Natural killer cell (primary cell): ENCODE results near the gene ATAD5. TPM values are rescaled to one million over a fixed set of nuclear protein-coding genes. Genes with fewer than 3 reads are reported as not detected.

ENCODE experiments used
- ATAC-seq, 3 donors: fragments of 150-1000 bp in 2 of 3; fragments of 200-7000 bp in 1 of 3; cut with Tn5 transposase; 1 replicate in 1 of 3; 2 replicates in 2 of 3; pipeline ENCODE4 v1.10.0; 2021; ENCODE audit warnings: mild to moderate bottlenecking in 2 of 3, moderate library complexity in 2 of 3
- DNase-seq, 2 donors: peaks; one replicate each; pipeline versions ENCODE4 v3.0.0 to v3.0.0-alpha.2; 2013 to 2021; ENCODE audit warnings: mixed read lengths in 1 of 2
- H3K27ac ChIP-seq: one replicate; pipeline ENCODE4 v1.5.1; 2013; ENCODE audit warnings: mild to moderate bottlenecking, low read length
- H3K27me3 ChIP-seq: one replicate; pipeline ENCODE4 v1.6.1; 2013; ENCODE audit warnings: low read length; ENCODE audit not compliant: control insufficient read depth, insufficient read depth
- H3K36me3 ChIP-seq: one replicate; pipeline ENCODE4 v1.6.1; 2013; ENCODE audit warnings: low read length; ENCODE audit not compliant: control insufficient read depth, insufficient read depth
- H3K4me1 ChIP-seq: one replicate; pipeline ENCODE4 v1.6.1; 2013; ENCODE audit warnings: low read length; ENCODE audit not compliant: control insufficient read depth, insufficient read depth
- H3K4me3 ChIP-seq: one replicate; pipeline ENCODE4 v1.5.1; 2013; ENCODE audit warnings: low read length
- H3K9me3 ChIP-seq: one replicate; pipeline ENCODE4 v1.6.1; 2013; ENCODE audit warnings: low read length; ENCODE audit not compliant: control insufficient read depth, insufficient read depth
- H3K27ac Mint-ChIP-seq, 2 donors: one replicate each; pipeline ENCODE4 v1.8.0; 2022; ENCODE audit warnings: mild to moderate bottlenecking in 2 of 2, mixed read lengths in 2 of 2, moderate library complexity in 1 of 2
- H3K27me3 Mint-ChIP-seq, 2 donors: one replicate each; pipeline ENCODE4 v1.8.0; 2022; ENCODE audit warnings: low read depth in 2 of 2, mixed read lengths in 2 of 2
- H3K36me3 Mint-ChIP-seq: one replicate; pipeline ENCODE4 v1.8.0; 2022; ENCODE audit warnings: mixed read lengths
- H3K4me1 Mint-ChIP-seq, 2 donors: one replicate each; pipeline ENCODE4 v1.8.0; 2022; ENCODE audit warnings: mixed read lengths in 2 of 2
- H3K4me3 Mint-ChIP-seq: one replicate; pipeline ENCODE4 v1.8.0; 2022; ENCODE audit warnings: mild to moderate bottlenecking, moderate library complexity, mixed read lengths
- H3K9me3 Mint-ChIP-seq, 2 donors: one replicate each; pipeline ENCODE4 v1.8.0; 2022; ENCODE audit warnings: mixed read lengths in 2 of 2
- WGBS: methylation state at CpG from one replicate; pipeline ENCODE4 v1.1.7; 2013; ENCODE audit warnings: missing lambda C conversion rate; ENCODE audit not compliant: insufficient coverage; 5-methylcytosine and 5-hydroxymethylcytosine counted together
- intact Hi-C: fragments of 100-400 bp; cut with micrococcal nuclease; formaldehyde crosslinking; loops from one replicate; pipeline ENCODE4 v1.14.2; 2022
- total RNA-seq, 4 donors: library from RNA; stranded (reverse); fragments of 120-200 nt in 1 of 4; gene quantifications; one replicate each; pipeline versions ENCODE4 v1.2.3 to v1.2.4, GENCODE V29; 2013 to 2022
- TF ChIP-seq, protein P1 (sequence below): fragments of 200-600 bp; IDR thresholded peaks from one replicate; pipeline ENCODE4 v1.8.0; 2022; ENCODE audit warnings: antibody characterized with exemption

ATAD5 gene
- total RNA-seq, 3 donors from 2014 or later (not counting 1 experiment from before 2014, with no cell fraction given), result 5.5 to 6.6 (median 5.6) TPM

- H3K27me3 Mint-ChIP-seq, result no peaks in the 10 kb centered on the region
- H3K4me1 Mint-ChIP-seq, result no peaks in the 10 kb centered on the region
- intact Hi-C loops, result no loop called here
- no peaks in the 10 kb centered on the region for H3K27me3 ChIP-seq
- H3K4me3 Mint-ChIP-seq, result no peak overlapping the region
- H3K9me3 ChIP-seq, result no peaks in the 10 kb centered on the region
- H3K27ac ChIP-seq, result no peak overlapping the region
- H3K4me1 ChIP-seq, result no peaks in the 10 kb centered on the region
- H3K9me3 Mint-ChIP-seq, result no peaks in the 10 kb centered on the region
- H3K36me3 Mint-ChIP-seq, result no peaks in the 10 kb centered on the region
- no peak overlapping the region for H3K4me3 ChIP-seq
- no peak for DNase-seq
- 100% methylated on average over 6 of the region's 6 CpGs for WGBS
- H3K27ac Mint-ChIP-seq, result no peak overlapping the region
- ATAC-seq, result no peak
- TF ChIP-seq, protein P1, sequence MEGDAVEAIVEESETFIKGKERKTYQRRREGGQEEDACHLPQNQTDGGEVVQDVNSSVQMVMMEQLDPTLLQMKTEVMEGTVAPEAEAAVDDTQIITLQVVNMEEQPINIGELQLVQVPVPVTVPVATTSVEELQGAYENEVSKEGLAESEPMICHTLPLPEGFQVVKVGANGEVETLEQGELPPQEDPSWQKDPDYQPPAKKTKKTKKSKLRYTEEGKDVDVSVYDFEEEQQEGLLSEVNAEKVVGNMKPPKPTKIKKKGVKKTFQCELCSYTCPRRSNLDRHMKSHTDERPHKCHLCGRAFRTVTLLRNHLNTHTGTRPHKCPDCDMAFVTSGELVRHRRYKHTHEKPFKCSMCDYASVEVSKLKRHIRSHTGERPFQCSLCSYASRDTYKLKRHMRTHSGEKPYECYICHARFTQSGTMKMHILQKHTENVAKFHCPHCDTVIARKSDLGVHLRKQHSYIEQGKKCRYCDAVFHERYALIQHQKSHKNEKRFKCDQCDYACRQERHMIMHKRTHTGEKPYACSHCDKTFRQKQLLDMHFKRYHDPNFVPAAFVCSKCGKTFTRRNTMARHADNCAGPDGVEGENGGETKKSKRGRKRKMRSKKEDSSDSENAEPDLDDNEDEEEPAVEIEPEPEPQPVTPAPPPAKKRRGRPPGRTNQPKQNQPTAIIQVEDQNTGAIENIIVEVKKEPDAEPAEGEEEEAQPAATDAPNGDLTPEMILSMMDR, result no peak
- H3K36me3 ChIP-seq, result peaks cover 14% of the 10 kb centered on the region
Measured at GRCh38 chr17:30869005-30869404, 37.2 kb downstream of the ATAD5 start.

DNA sequence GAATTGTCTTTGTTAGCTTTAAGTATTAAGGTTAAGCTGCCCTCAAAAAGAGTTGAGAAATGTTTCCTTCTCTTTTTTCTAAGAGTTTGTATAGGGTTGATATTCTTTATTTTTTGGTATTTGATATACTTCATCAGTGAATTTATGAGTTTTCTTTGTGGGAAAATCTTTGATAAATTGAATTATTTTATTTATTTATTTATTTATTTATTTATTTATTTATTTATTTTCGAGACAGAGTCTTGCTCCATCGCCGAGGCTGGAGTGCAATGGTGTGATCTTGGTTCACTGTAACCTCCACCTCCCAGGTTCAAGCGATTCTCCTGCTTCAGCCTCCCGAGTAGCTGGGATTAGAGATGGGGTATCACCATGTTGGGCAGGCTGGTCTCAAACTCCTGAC, 54.4 kb downstream of the ATAD5 start:
- Mint-ChIP-seq H3K36me3 (no peaks in the 10 kb centered on the region), H3K27ac (no peak overlapping the region), H3K4me3 (no peak overlapping the region), H3K27me3 (no peaks in the 10 kb centered on the region), H3K9me3 (no peaks in the 10 kb centered on the region), H3K4me1 (no peaks in the 10 kb centered on the region)
- WGBS, result 100% methylated on average over 2 of the region's 5 CpGs
- Histone ChIP-seq H3K27me3 (no peaks in the 10 kb centered on the region), H3K27ac (no peak overlapping the region), H3K4me1 (no peaks in the 10 kb centered on the region), H3K4me3 (no peak overlapping the region), H3K36me3 (no peaks in the 10 kb centered on the region), H3K9me3 (no peaks in the 10 kb centered on the region)
- ATAC-seq, result no peak
- DNase-seq, result no peak
- TF ChIP-seq, protein P1, result no peak
- intact Hi-C loops, result no loop called here

DNA sequence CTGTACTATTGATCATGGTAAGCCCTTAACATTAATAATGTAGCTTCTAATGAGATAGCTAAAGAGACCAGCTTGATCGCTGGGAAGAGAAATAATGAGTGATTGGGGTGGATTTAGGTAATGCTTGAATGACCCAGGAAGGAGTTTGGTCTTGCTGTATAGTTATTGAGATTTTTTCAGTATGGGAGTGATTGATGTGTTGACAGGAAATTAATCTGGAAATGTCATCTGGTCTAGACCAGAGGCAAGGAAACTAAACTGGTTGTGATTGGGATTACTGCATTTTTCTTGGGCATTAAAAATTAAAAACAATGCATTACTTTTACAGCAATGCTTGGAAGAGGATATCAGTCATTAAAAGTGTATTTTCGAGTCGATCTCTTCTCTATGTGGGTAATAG, 62.5 kb downstream of the ATAD5 start:
- peak overlapping the region in 1 of 2 donors; percentile 44 for H3K27ac Mint-ChIP-seq
- 100% methylated on average over 3 of the region's 3 CpGs for WGBS

DNA sequence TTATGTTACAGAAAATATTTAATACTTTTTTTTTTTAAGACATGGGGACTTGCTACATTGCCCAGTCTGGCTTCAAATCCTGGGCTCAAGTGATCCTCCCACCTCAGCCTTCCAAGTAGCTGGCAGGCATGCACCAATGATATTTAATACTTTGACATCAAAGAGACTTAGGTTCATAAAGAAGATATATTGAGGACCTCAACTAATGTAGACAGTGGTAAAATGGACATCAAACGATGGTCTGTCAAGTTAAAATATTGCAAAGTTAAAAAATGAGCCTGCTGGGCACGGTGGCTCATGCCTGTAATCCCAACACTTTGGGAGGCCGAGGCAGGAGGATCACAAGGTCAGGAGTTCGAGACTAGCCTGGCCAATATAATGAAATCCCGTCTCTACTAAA, 65.5 kb downstream of the ATAD5 start:
- Histone ChIP-seq H3K27ac (no peak overlapping the region), H3K9me3 (no peaks in the 10 kb centered on the region), H3K27me3 (no peaks in the 10 kb centered on the region), H3K36me3 (peaks cover 37% of the 10 kb centered on the region), H3K4me1 (no peaks in the 10 kb centered on the region), H3K4me3 (no peak overlapping the region)
- TF ChIP-seq, protein P1, result no peak
- intact Hi-C loops, result no loop called here
- Mint-ChIP-seq H3K4me3 (no peak overlapping the region), H3K9me3 (no peaks in the 10 kb centered on the region), H3K27me3 (no peaks in the 10 kb centered on the region), H3K4me1 (peaks cover 0 to 7% of the 10 kb centered on the region in 2 donors), H3K36me3 (no peaks in the 10 kb centered on the region), H3K27ac (no peak overlapping the region)
- DNase-seq (no peak), ATAC-seq (no peak)
- WGBS, result 99% methylated on average over 5 of the region's 5 CpGs

More for the DNA sequence above, 62.5 kb downstream of the ATAD5 start:
- no peak overlapping the region for H3K27ac ChIP-seq
- no peaks in the 10 kb centered on the region for H3K4me1 ChIP-seq
- Mint-ChIP-seq H3K36me3 (no peaks in the 10 kb centered on the region), H3K4me1 (no peaks in the 10 kb centered on the region), H3K27me3 (no peaks in the 10 kb centered on the region), H3K9me3 (no peaks in the 10 kb centered on the region), H3K4me3 (no peak overlapping the region)
- DNase-seq (no peak), ATAC-seq (no peak)
- H3K27me3 ChIP-seq, result no peaks in the 10 kb centered on the region
- peaks cover 15% of the 10 kb centered on the region for H3K36me3 ChIP-seq
- H3K4me3 ChIP-seq, result no peak overlapping the region
- TF ChIP-seq, protein P1, result no peak
- intact Hi-C loops, result no loop called here
- H3K9me3 ChIP-seq, result no peaks in the 10 kb centered on the region
